Gastrocnemius medialis (tissue), 4 donors: ENCODE data around the gene TARDBP.

Source experiments
- POLR2A ChIP-seq, 2 donors: fragments of 450-650 bp; IDR thresholded peaks; one replicate each; pipeline ENCODE4 v1.6.1; 2017; ENCODE audit warnings: antibody characterized with exemption in 2 of 2, mild to moderate bottlenecking in 2 of 2, moderate library complexity in 2 of 2
- TF ChIP-seq, protein P1 (sequence below), 5 experiments: fragments of 450-650 bp in 3 of 5; fragments of 200-600 bp in 2 of 5; sonication (generic) in 2 of 5; IDR thresholded peaks in 4 of 5; conservative IDR thresholded peaks in 1 of 5; 1 replicate in 4 of 5; 2 replicates in 1 of 5; pipeline ENCODE4 v1.5.1; 2016 to 2019; ENCODE audit warnings: antibody characterized with exemption in 5 of 5, mild to moderate bottlenecking in 3 of 5, moderate library complexity in 3 of 5

DNA sequence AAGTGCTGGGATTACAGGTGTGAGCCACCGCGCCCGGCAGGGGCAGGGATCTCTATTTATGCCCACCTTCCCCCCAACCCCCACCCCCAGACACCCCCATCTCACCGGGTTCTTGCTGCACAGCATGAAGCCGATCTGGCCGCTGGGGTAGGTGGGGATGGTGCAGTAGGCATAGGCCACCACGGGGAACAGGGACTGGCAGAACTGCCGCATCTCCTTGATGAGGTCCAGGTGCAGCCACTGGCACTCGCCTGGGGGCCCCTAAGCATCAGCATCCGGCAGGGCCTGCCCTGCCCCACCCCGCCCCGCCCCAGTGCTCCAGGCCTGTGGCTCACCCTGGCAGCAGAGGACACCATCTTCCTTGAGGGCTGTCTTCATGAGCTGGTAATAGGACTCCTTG is 43.2 kb downstream of the TARDBP start:
- TF ChIP-seq, protein P1, sequence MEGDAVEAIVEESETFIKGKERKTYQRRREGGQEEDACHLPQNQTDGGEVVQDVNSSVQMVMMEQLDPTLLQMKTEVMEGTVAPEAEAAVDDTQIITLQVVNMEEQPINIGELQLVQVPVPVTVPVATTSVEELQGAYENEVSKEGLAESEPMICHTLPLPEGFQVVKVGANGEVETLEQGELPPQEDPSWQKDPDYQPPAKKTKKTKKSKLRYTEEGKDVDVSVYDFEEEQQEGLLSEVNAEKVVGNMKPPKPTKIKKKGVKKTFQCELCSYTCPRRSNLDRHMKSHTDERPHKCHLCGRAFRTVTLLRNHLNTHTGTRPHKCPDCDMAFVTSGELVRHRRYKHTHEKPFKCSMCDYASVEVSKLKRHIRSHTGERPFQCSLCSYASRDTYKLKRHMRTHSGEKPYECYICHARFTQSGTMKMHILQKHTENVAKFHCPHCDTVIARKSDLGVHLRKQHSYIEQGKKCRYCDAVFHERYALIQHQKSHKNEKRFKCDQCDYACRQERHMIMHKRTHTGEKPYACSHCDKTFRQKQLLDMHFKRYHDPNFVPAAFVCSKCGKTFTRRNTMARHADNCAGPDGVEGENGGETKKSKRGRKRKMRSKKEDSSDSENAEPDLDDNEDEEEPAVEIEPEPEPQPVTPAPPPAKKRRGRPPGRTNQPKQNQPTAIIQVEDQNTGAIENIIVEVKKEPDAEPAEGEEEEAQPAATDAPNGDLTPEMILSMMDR (IDR thresholded peaks at IDR 0.05 in 4 of 5, conservative IDR thresholded peaks at IDR 0.05 in 1 of 5) = no peak
- no peak for TF ChIP-seq POLR2A (IDR thresholded peaks at IDR 0.05)
